GM12878 (cell line): ENCODE measurements around the gene EAF1. TPM values are rescaled to one million over a fixed set of nuclear protein-coding genes. Genes with fewer than 3 reads are reported as not detected.

Source experiments
- ATF7 ChIP-seq: fragments of 450-650 bp; IDR thresholded peaks from 2 replicates; pipeline ENCODE4 v1.6.1; 2016; ENCODE audit warnings: low read depth, mild to moderate bottlenecking
- CHD2 ChIP-seq: IDR thresholded peaks from 2 replicates; pipeline ENCODE4 v1.6.1; 2011; ENCODE audit warnings: low read depth, low read length, improper control_type of control experiment, borderline replicate concordance
- FOS ChIP-seq: IDR thresholded peaks from 3 replicates; pipeline ENCODE4 v1.6.1; 2011; ENCODE audit warnings: borderline replicate concordance; ENCODE audit not compliant: insufficient read length; ENCODE audit errors: extremely low read depth
- HCFC1 ChIP-seq: fragments of 150-350 bp; IDR thresholded peaks from 2 replicates; pipeline ENCODE4 v1.6.1; 2014; ENCODE audit warnings: low read length
- HDAC2 ChIP-seq: fragments of 200-600 bp; sonication (generic); IDR thresholded peaks from 2 replicates; pipeline ENCODE4 v1.6.1; 2017
- KAT2A ChIP-seq: conservative IDR thresholded peaks from 2 replicates; pipeline ENCODE4 v1.6.1; 2011; ENCODE audit warnings: low read depth, low read length; ENCODE audit not compliant: control insufficient read depth
- MEF2B ChIP-seq: fragments of 450-650 bp; IDR thresholded peaks from 2 replicates; pipeline ENCODE4 v1.6.1; 2018; ENCODE audit warnings: mild to moderate bottlenecking, moderate library complexity; ENCODE audit not compliant: partially characterized antibody, poor library complexity, severe bottlenecking
- NBN ChIP-seq: fragments of 450-650 bp; IDR thresholded peaks from 2 replicates; pipeline ENCODE4 v1.6.1; 2016
- RUNX3 ChIP-seq: IDR thresholded peaks from 2 replicates; pipeline ENCODE4 v1.6.1; 2012; ENCODE audit warnings: low read length, inconsistent platforms
- SMAD5 ChIP-seq: IDR thresholded peaks from 2 replicates; pipeline ENCODE4 v1.6.1; 2016; ENCODE audit warnings: antibody characterized with exemption, low read depth
- STAT1 ChIP-seq: fragments of 450-650 bp; conservative IDR thresholded peaks from 2 replicates; pipeline ENCODE4 v1.6.1; 2014; ENCODE audit warnings: antibody characterized with exemption, mild to moderate bottlenecking
- TBL1XR1 ChIP-seq: IDR thresholded peaks from 2 replicates; pipeline ENCODE4 v1.6.1; 2012; ENCODE audit warnings: low read depth, low read length, improper control_type of control experiment
- TCF3 ChIP-seq: IDR thresholded peaks from 2 replicates; pipeline ENCODE4 v1.6.1; 2012; ENCODE audit warnings: low read depth, mild to moderate bottlenecking, low read length, borderline replicate concordance; ENCODE audit not compliant: insufficient read depth
- ZNF207 ChIP-seq: fragments of 450-650 bp; IDR thresholded peaks from 2 replicates; pipeline ENCODE4 v1.6.1; 2014; ENCODE audit warnings: antibody characterized with exemption, mild to moderate bottlenecking, borderline replicate concordance
- polyA plus RNA-seq, 11 experiments: library from polyadenylated mRNA; depleted of rRNA in 4 of 11; unstranded in 6 of 11; stranded (reverse) in 5 of 11; fragments of >200 nt; fragmentation: Nextera tagmentation in 4 of 11; fragmentation: Illumina TruSeq in 1 of 11; extraction: Ambion mirVana in 4 of 11; extraction: Trizol in 1 of 11; gene quantifications; 1 replicate in 1 of 11; 2 replicates in 10 of 11; pipeline versions ENCODE4 v1.2.1 to v1.2.3, GENCODE V29; 2011 to 2016; ENCODE audit warnings: inconsistent platforms in 2 of 11, missing spikeins in 2 of 11, low read depth in 1 of 11
- total RNA-seq, 4 experiments: library from RNA; depleted of rRNA in 3 of 4; stranded (reverse); fragments of >200 nt in 3 of 4; fragmentation: Illumina TruSeq in 1 of 4; extraction: Trizol in 1 of 4; gene quantifications; 2 replicates each; pipeline versions ENCODE4 v1.2.1 to v1.2.3, GENCODE V29; 2013 to 2021
- TF ChIP-seq, protein P1 (sequence below): fragments of 450-650 bp; formaldehyde crosslinking; IDR thresholded peaks from 2 replicates; pipeline ENCODE4 v1.5.0; 2022; ENCODE audit warnings: mild to moderate bottlenecking, missing genetic modification characterization
- TF ChIP-seq, protein P2 (sequence below): fragments of 150-350 bp; IDR thresholded peaks from 2 replicates; pipeline ENCODE4 v1.6.1; 2016; ENCODE audit warnings: low read depth, low read length
- TF ChIP-seq, protein P3 (sequence below): fragments of 450-650 bp; IDR thresholded peaks from 2 replicates; pipeline ENCODE4 v1.6.1; 2017; ENCODE audit warnings: mild to moderate bottlenecking, moderate library complexity
- TF ChIP-seq, protein P4 (sequence below): IDR thresholded peaks from 2 replicates; pipeline ENCODE4 v1.6.1; 2011; ENCODE audit warnings: low read depth, mild to moderate bottlenecking, low read length, moderate library complexity, borderline replicate concordance; ENCODE audit errors: extremely low read depth

The EAF1 gene
- total and polyA plus RNA-seq, 10 of the 15 experiments (the other 5 are each of a cell fraction or from before 2014, with no cell fraction given): 6.8 to 21.6 (median 15.6) TPM

DNA sequence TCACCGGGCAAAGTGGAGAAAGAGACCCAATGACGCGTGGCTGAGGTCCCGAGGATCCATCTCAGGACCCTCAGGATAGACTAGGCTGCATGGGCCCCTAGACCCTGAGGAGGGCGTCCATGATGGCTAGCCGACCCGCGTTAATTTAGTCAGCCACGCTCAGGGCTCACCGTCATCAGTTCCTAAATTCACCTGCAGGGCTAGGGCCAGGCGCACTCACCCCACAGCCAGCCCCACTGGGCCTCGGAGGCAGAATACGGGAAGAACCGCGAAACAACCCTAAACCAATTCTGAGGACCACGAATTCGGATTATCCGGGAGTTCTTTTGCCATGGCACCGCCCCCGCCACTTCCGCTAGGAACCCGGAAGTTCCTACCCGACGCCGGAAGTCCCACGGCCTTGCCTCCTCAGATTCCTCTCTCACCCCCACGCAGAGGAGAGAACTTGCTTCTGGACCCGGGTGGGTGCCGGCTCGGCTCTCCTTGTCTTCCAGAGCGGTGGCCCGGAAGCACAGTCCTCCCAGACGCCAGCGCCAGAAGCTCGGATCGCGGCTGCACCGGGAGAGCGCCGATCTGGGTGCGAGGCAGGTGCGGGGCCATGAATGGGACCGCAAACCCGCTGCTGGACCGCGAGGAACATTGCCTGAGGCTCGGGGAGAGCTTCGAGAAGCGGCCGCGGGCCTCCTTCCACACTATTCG lies at the start of gene EAF1, which contains the start of gene METTL6 (continued):
- TF ChIP-seq ZNF207: 0 out of 2 replicates have a peak, but pooled peaks have one; percentile 17
- TF ChIP-seq, protein P1, sequence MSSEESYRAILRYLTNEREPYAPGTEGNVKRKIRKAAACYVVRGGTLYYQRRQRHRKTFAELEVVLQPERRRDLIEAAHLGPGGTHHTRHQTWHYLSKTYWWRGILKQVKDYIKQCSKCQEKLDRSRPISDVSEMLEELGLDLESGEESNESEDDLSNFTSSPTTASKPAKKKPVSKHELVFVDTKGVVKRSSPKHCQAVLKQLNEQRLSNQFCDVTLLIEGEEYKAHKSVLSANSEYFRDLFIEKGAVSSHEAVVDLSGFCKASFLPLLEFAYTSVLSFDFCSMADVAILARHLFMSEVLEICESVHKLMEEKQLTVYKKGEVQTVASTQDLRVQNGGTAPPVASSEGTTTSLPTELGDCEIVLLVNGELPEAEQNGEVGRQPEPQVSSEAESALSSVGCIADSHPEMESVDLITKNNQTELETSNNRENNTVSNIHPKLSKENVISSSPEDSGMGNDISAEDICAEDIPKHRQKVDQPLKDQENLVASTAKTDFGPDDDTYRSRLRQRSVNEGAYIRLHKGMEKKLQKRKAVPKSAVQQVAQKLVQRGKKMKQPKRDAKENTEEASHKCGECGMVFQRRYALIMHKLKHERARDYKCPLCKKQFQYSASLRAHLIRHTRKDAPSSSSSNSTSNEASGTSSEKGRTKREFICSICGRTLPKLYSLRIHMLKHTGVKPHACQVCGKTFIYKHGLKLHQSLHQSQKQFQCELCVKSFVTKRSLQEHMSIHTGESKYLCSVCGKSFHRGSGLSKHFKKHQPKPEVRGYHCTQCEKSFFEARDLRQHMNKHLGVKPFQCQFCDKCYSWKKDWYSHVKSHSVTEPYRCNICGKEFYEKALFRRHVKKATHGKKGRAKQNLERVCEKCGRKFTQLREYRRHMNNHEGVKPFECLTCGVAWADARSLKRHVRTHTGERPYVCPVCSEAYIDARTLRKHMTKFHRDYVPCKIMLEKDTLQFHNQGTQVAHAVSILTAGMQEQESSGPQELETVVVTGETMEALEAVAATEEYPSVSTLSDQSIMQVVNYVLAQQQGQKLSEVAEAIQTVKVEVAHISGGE (CRISPR knock-in tag): peak; percentile 80
- TF ChIP-seq, protein P2, sequence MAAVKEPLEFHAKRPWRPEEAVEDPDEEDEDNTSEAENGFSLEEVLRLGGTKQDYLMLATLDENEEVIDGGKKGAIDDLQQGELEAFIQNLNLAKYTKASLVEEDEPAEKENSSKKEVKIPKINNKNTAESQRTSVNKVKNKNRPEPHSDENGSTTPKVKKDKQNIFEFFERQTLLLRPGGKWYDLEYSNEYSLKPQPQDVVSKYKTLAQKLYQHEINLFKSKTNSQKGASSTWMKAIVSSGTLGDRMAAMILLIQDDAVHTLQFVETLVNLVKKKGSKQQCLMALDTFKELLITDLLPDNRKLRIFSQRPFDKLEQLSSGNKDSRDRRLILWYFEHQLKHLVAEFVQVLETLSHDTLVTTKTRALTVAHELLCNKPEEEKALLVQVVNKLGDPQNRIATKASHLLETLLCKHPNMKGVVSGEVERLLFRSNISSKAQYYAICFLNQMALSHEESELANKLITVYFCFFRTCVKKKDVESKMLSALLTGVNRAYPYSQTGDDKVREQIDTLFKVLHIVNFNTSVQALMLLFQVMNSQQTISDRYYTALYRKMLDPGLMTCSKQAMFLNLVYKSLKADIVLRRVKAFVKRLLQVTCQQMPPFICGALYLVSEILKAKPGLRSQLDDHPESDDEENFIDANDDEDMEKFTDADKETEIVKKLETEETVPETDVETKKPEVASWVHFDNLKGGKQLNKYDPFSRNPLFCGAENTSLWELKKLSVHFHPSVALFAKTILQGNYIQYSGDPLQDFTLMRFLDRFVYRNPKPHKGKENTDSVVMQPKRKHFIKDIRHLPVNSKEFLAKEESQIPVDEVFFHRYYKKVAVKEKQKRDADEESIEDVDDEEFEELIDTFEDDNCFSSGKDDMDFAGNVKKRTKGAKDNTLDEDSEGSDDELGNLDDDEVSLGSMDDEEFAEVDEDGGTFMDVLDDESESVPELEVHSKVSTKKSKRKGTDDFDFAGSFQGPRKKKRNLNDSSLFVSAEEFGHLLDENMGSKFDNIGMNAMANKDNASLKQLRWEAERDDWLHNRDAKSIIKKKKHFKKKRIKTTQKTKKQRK: no peak
- no peak for TF ChIP-seq FOS
- no peak for TF ChIP-seq KAT2A
- peak; percentile 46; the same call in 1 of the 2 replicates for TF ChIP-seq NBN
- TF ChIP-seq MEF2B: peak; percentile 22
- TF ChIP-seq ATF7: peak; percentile 32; the same call in 1 of the 2 replicates
- TF ChIP-seq HDAC2: no peak
- TF ChIP-seq SMAD5: peak; percentile 83; the same call in 1 of the 2 replicates
- no peak for TF ChIP-seq TCF3
- TF ChIP-seq CHD2: no peak; the same call in 1 of the 2 replicates
- TF ChIP-seq, protein P3, sequence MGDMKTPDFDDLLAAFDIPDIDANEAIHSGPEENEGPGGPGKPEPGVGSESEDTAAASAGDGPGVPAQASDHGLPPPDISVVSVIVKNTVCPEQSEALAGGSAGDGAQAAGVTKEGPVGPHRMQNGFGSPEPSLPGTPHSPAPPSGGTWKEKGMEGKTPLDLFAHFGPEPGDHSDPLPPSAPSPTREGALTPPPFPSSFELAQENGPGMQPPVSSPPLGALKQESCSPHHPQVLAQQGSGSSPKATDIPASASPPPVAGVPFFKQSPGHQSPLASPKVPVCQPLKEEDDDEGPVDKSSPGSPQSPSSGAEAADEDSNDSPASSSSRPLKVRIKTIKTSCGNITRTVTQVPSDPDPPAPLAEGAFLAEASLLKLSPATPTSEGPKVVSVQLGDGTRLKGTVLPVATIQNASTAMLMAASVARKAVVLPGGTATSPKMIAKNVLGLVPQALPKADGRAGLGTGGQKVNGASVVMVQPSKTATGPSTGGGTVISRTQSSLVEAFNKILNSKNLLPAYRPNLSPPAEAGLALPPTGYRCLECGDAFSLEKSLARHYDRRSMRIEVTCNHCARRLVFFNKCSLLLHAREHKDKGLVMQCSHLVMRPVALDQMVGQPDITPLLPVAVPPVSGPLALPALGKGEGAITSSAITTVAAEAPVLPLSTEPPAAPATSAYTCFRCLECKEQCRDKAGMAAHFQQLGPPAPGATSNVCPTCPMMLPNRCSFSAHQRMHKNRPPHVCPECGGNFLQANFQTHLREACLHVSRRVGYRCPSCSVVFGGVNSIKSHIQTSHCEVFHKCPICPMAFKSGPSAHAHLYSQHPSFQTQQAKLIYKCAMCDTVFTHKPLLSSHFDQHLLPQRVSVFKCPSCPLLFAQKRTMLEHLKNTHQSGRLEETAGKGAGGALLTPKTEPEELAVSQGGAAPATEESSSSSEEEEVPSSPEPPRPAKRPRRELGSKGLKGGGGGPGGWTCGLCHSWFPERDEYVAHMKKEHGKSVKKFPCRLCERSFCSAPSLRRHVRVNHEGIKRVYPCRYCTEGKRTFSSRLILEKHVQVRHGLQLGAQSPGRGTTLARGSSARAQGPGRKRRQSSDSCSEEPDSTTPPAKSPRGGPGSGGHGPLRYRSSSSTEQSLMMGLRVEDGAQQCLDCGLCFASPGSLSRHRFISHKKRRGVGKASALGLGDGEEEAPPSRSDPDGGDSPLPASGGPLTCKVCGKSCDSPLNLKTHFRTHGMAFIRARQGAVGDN: 0 out of 2 replicates have a peak, but pooled peaks have one; percentile 52
- TF ChIP-seq TBL1XR1: no peak
- TF ChIP-seq RUNX3: no peak
- TF ChIP-seq HCFC1: peak; percentile 53; the same call in 1 of the 2 replicates
- no peak for TF ChIP-seq STAT1
- TF ChIP-seq, protein P4, sequence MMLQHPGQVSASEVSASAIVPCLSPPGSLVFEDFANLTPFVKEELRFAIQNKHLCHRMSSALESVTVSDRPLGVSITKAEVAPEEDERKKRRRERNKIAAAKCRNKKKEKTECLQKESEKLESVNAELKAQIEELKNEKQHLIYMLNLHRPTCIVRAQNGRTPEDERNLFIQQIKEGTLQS: no peak
